Liver (tissue), 9 donors: Measurements from ENCODE around the gene VWC2. TPM values are rescaled to one million over a fixed set of nuclear protein-coding genes. Genes with fewer than 3 reads are reported as not detected.

Experiments used
- DNase-seq: peaks from one replicate; pipeline ENCODE4 v3.0.0-alpha.2; 2017; ENCODE audit warnings: low spot score
- H3K27ac ChIP-seq, 2 donors: one replicate each; pipeline ENCODE4 v1.7.0; 2013; ENCODE audit warnings: inconsistent platforms in 2 of 2, low read length in 2 of 2, control low read depth in 1 of 2, low read depth in 1 of 2, mild to moderate bottlenecking in 1 of 2
- H3K27me3 ChIP-seq, 4 donors: one replicate each; pipeline versions ENCODE4 v1.6.1 to v1.7.0; 2013; ENCODE audit warnings: low read length in 3 of 4, inconsistent platforms in 1 of 4, mild to moderate bottlenecking in 1 of 4, moderate library complexity in 1 of 4; ENCODE audit not compliant: control insufficient read depth in 4 of 4, insufficient read depth in 4 of 4
- H3K36me3 ChIP-seq, 4 donors: one replicate each; pipeline versions ENCODE4 v1.6.1 to v1.7.0; 2013; ENCODE audit warnings: low read length in 3 of 4, mild to moderate bottlenecking in 3 of 4, low read depth in 1 of 4, moderate library complexity in 1 of 4; ENCODE audit not compliant: control insufficient read depth in 4 of 4, insufficient read depth in 3 of 4
- H3K4me1 ChIP-seq, 4 donors: one replicate each; pipeline versions ENCODE4 v1.6.1 to v1.7.0; 2013; ENCODE audit warnings: low read length in 3 of 4, mild to moderate bottlenecking in 3 of 4, moderate library complexity in 1 of 4; ENCODE audit not compliant: control insufficient read depth in 4 of 4, insufficient read depth in 4 of 4
- H3K4me3 ChIP-seq, 3 donors: one replicate each; pipeline versions ENCODE4 v1.6.1 to v1.7.0; 2013; ENCODE audit warnings: low read length in 3 of 3, control low read depth in 1 of 3, low read depth in 1 of 3, mild to moderate bottlenecking in 1 of 3
- H3K9ac ChIP-seq, 2 donors: one replicate each; pipeline ENCODE4 v1.7.0; 2013; ENCODE audit warnings: low read length in 2 of 2, mild to moderate bottlenecking in 2 of 2, moderate library complexity in 2 of 2, control low read depth in 1 of 2, low read depth in 1 of 2
- H3K9me3 ChIP-seq, 4 donors: one replicate each; pipeline versions ENCODE4 v1.6.1 to v1.7.0; 2013; ENCODE audit warnings: low read length in 3 of 4; ENCODE audit not compliant: control insufficient read depth in 4 of 4
- EGR1 ChIP-seq, 2 donors: IDR thresholded peaks; 2 replicates each; pipeline ENCODE4 v1.6.1; 2016 to 2018; ENCODE audit warnings: antibody characterized with exemption in 2 of 2, low read depth in 2 of 2
- GABPA ChIP-seq, 2 donors: IDR thresholded peaks in 1 of 2; conservative IDR thresholded peaks in 1 of 2; 2 replicates each; pipeline ENCODE4 v1.6.1; 2016; ENCODE audit warnings: antibody characterized with exemption in 2 of 2, mild to moderate bottlenecking in 1 of 2, moderate library complexity in 1 of 2
- HNF4A ChIP-seq, 2 donors: conservative IDR thresholded peaks; 2 replicates each; pipeline ENCODE4 v1.6.1; 2016; ENCODE audit warnings: antibody characterized with exemption in 2 of 2, mild to moderate bottlenecking in 2 of 2
- HNF4G ChIP-seq: IDR thresholded peaks from 2 replicates; pipeline ENCODE4 v1.6.1; 2016; ENCODE audit warnings: antibody characterized with exemption
- RAD21 ChIP-seq, 2 donors: IDR thresholded peaks; 2 replicates each; pipeline ENCODE4 v1.6.1; 2016; ENCODE audit warnings: antibody characterized with exemption in 2 of 2, mild to moderate bottlenecking in 2 of 2
- SP1 ChIP-seq: IDR thresholded peaks from 2 replicates; pipeline ENCODE4 v1.6.1; 2018; ENCODE audit warnings: antibody characterized with exemption, mild to moderate bottlenecking
- TAF1 ChIP-seq: conservative IDR thresholded peaks from 2 replicates; pipeline ENCODE4 v1.6.1; 2016; ENCODE audit warnings: antibody characterized with exemption, mild to moderate bottlenecking
- YY1 ChIP-seq: IDR thresholded peaks from 2 replicates; pipeline ENCODE4 v1.6.1; 2016; ENCODE audit warnings: antibody characterized with exemption, mild to moderate bottlenecking
- WGBS: extraction: QIAGEN DNeasy Blood & Tissue Kit; methylation state at CpG from one replicate; pipeline ENCODE4 v1.1.7; 2013; 5-methylcytosine and 5-hydroxymethylcytosine counted together
- polyA plus RNA-seq, 2 donors: library from polyadenylated mRNA; stranded (reverse) in 1 of 2; unstranded in 1 of 2; fragments of 200-250 nt in 1 of 2; fragments of >200 nt in 1 of 2; fragmentation: Nextera tagmentation in 1 of 2; extraction: Ambion mirVana in 1 of 2; gene quantifications; one replicate each; pipeline versions ENCODE4 v1.2.1 to v1.2.3, GENCODE V29; 2013 to 2015
- total RNA-seq, 2 donors: library from RNA; depleted of rRNA; stranded (reverse); fragments of >200 nt; gene quantifications; one replicate each; pipeline ENCODE4 v1.2.3, GENCODE V29; 2014
- TF ChIP-seq, protein P1 (sequence below): IDR thresholded peaks from 2 replicates; pipeline ENCODE4 v1.6.1; 2016; ENCODE audit warnings: antibody characterized with exemption, mild to moderate bottlenecking
- TF ChIP-seq, protein P2 (sequence below): IDR thresholded peaks from 2 replicates; pipeline ENCODE4 v1.6.1; 2016; ENCODE audit warnings: antibody characterized with exemption
- TF ChIP-seq, protein P3 (sequence below): IDR thresholded peaks from 2 replicates; pipeline ENCODE4 v1.6.1; 2016; ENCODE audit warnings: antibody characterized with exemption
- donor health status: healthy.
- donor health status: healthy.
- donor health status: healthy.
- donor health status: healthy.
- donor health status: healthy.

Gene VWC2
- total and polyA plus RNA-seq, 4 donors = not detected

DNA sequence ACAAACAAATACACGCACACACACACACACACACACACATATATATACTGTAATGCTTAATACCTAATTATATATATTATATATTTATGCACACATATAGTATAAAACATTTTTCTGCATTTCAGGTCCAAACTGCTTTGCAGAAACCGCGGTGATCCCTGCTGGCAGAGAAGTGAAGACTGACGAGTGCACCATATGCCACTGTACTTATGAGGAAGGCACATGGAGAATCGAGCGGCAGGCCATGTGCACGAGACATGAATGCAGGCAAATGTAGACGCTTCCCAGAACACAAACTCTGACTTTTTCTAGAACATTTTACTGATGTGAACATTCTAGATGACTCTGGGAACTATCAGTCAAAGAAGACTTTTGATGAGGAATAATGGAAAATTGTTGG is 138.5 kb downstream of the VWC2 start:
- DNase-seq = no peak
- no peak for TF ChIP-seq YY1
- TF ChIP-seq HNF4G = no peak
- TF ChIP-seq, protein P1, sequence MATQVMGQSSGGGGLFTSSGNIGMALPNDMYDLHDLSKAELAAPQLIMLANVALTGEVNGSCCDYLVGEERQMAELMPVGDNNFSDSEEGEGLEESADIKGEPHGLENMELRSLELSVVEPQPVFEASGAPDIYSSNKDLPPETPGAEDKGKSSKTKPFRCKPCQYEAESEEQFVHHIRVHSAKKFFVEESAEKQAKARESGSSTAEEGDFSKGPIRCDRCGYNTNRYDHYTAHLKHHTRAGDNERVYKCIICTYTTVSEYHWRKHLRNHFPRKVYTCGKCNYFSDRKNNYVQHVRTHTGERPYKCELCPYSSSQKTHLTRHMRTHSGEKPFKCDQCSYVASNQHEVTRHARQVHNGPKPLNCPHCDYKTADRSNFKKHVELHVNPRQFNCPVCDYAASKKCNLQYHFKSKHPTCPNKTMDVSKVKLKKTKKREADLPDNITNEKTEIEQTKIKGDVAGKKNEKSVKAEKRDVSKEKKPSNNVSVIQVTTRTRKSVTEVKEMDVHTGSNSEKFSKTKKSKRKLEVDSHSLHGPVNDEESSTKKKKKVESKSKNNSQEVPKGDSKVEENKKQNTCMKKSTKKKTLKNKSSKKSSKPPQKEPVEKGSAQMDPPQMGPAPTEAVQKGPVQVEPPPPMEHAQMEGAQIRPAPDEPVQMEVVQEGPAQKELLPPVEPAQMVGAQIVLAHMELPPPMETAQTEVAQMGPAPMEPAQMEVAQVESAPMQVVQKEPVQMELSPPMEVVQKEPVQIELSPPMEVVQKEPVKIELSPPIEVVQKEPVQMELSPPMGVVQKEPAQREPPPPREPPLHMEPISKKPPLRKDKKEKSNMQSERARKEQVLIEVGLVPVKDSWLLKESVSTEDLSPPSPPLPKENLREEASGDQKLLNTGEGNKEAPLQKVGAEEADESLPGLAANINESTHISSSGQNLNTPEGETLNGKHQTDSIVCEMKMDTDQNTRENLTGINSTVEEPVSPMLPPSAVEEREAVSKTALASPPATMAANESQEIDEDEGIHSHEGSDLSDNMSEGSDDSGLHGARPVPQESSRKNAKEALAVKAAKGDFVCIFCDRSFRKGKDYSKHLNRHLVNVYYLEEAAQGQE = no peak
- TF ChIP-seq HNF4A (conservative IDR thresholded peaks at IDR 0.05) = no peak
- TF ChIP-seq, protein P2, sequence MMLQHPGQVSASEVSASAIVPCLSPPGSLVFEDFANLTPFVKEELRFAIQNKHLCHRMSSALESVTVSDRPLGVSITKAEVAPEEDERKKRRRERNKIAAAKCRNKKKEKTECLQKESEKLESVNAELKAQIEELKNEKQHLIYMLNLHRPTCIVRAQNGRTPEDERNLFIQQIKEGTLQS = no peak
- no peak for TF ChIP-seq SP1
- TF ChIP-seq, protein P3, sequence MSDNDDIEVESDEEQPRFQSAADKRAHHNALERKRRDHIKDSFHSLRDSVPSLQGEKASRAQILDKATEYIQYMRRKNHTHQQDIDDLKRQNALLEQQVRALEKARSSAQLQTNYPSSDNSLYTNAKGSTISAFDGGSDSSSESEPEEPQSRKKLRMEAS = no peak
- TF ChIP-seq GABPA (IDR thresholded peaks at IDR 0.05 in 1 of 2, conservative IDR thresholded peaks at IDR 0.05 in 1 of 2) = no peak
- Histone ChIP-seq H3K9me3 (peaks cover 0 to 2% (median 0%) of the 10 kb centered on the region in 4 donors), H3K4me3 (no peak overlapping the region), H3K36me3 (no peaks in the 10 kb centered on the region), H3K9ac (no peak overlapping the region), H3K27ac (no peak overlapping the region), H3K4me1 (no peaks in the 10 kb centered on the region), H3K27me3 (no peaks in the 10 kb centered on the region)
- 82% methylated on average over 8 of the region's 8 CpGs for WGBS

DNA sequence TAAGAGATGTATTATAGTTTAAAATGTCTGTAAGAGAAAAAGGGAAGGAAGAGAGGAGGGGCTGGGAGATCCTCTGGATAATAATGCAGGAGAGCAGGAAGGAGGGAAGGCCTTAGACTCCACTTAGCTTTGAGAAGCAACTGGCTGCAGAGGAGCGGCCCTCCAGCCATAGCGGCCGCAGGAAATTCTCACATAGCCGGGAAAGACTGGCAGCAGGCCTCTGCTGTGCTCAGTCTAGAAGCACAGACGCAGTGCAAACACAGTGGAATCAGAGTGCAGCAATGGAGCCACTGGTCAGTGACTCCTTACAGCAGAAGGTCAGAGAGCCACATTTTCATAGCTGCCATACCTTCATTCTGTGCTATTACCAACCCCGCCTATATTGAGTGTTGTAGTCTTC is 153.3 kb downstream of the VWC2 start:
- TF ChIP-seq HNF4G (no peak), TAF1 (no peak), HNF4A (conservative IDR thresholded peaks at IDR 0.05) (no peak), YY1 (no peak)
- H3K4me3 ChIP-seq = no peak overlapping the region
- H3K4me1 ChIP-seq = no peaks in the 10 kb centered on the region
- H3K27me3 ChIP-seq = no peaks in the 10 kb centered on the region
- no peaks in the 10 kb centered on the region for H3K36me3 ChIP-seq
- 76% methylated on average over 6 of the region's 6 CpGs for WGBS
- DNase-seq = no peak
- no peak overlapping the region for H3K27ac ChIP-seq
- H3K9me3 ChIP-seq = peaks cover 0 to 2% (median under 1%) of the 10 kb centered on the region in 4 donors
- no peak overlapping the region for H3K9ac ChIP-seq

DNA sequence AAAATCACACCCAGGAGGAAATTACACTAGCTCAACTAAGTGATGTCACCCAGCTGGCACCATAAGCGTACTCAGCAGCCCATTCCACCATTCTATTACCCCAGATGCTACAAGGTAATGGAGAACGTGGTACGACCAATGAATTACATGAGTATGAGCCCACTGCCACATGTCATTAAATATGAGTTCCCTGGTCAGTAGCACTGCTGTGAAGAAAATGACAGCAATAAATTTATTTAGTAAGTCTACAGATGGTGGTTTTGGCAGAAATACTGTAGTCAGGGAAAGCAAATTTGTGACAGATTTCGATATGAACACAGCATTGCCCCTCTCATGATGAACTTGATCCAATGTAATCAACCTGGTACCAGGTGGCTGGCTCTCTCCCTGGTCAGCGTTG is 154.2 kb downstream of the VWC2 start:
- no peak overlapping the region for H3K9ac ChIP-seq
- no peaks in the 10 kb centered on the region for H3K4me1 ChIP-seq
- no peak overlapping the region for H3K27ac ChIP-seq
- DNase-seq = no peak
- no peaks in the 10 kb centered on the region for H3K36me3 ChIP-seq
- H3K4me3 ChIP-seq = no peak overlapping the region
- no peak for TF ChIP-seq YY1
- TF ChIP-seq, protein P1 = no peak
- TF ChIP-seq EGR1 (IDR thresholded peaks at IDR 0.05; ENCODE audit: low read depth in 2 of 2) = no peak
- TF ChIP-seq, protein P2 = no peak
- TF ChIP-seq, protein P3 = no peak
- no peak for TF ChIP-seq RAD21 (IDR thresholded peaks at IDR 0.05)
- no peak for TF ChIP-seq HNF4A (conservative IDR thresholded peaks at IDR 0.05)
- peaks cover 0 to 2% (median 1%) of the 10 kb centered on the region in 4 donors for H3K9me3 ChIP-seq
- no peaks in the 10 kb centered on the region for H3K27me3 ChIP-seq
- WGBS = 71% methylated on average over 5 of the region's 5 CpGs
